GM12873 (cell line): Measurements from ENCODE around the gene GRK3.

Source experiments
- CTCF ChIP-seq: IDR thresholded peaks from 2 replicates; pipeline ENCODE4 v1.5.1; 2012; ENCODE audit warnings: low read depth, mild to moderate bottlenecking, moderate library complexity, low read length, control low read depth; ENCODE audit not compliant: insufficient read depth; ENCODE audit errors: missing control alignments

GRK3 gene

GRCh38 chr22:25770333-25770732 lies 205.9 kb downstream of the GRK3 start:
- no peak for TF ChIP-seq CTCF

- TF ChIP-seq CTCF = no peak
Observed at GRCh38 chr22:25772288-25772687, 207.8 kb downstream of the GRK3 start.

- peak; percentile 70 for TF ChIP-seq CTCF
Observed at GRCh38 chr22:25774575-25775026, 210.1 kb downstream of the GRK3 start.

- TF ChIP-seq CTCF = no peak
Observed at GRCh38 chr22:25775531-25775930, 211.1 kb downstream of the GRK3 start.

GRCh38 chr22:25777411-25777810 lies 212.9 kb downstream of the GRK3 start:
- no peak for TF ChIP-seq CTCF

GRCh38 chr22:25777870-25778269 lies 213.4 kb downstream of the GRK3 start:
- peak; percentile 41 for TF ChIP-seq CTCF
